GM06990 (cell line): ENCODE results near the gene UBTFL1.

Source experiments
- DNase-seq: peaks from one replicate; pipeline ENCODE4 v3.0.0-alpha.2; 2011; ENCODE audit not compliant: insufficient read length; ENCODE audit errors: extremely low read depth
- H3K27me3 ChIP-seq: replicated peaks from 2 replicates; pipeline ENCODE4 v1.6.0; 2011; ENCODE audit warnings: low read length; ENCODE audit not compliant: control insufficient read depth, insufficient read depth
- H3K36me3 ChIP-seq: 2 replicates; pipeline ENCODE4 v1.5.1; 2011; ENCODE audit warnings: low read length; ENCODE audit not compliant: control insufficient read depth, insufficient read depth
- H3K4me3 ChIP-seq: replicated peaks from 2 replicates; pipeline ENCODE4 v1.5.1; 2011; ENCODE audit warnings: low read depth, mild to moderate bottlenecking, control low read depth, low read length
- CTCF ChIP-seq: IDR thresholded peaks from 2 replicates; pipeline ENCODE4 v1.5.1; 2011; ENCODE audit warnings: low read length, control low read depth, mild to moderate bottlenecking, inconsistent platforms; ENCODE audit not compliant: insufficient read depth, poor library complexity, severe bottlenecking

Gene UBTFL1

DNA sequence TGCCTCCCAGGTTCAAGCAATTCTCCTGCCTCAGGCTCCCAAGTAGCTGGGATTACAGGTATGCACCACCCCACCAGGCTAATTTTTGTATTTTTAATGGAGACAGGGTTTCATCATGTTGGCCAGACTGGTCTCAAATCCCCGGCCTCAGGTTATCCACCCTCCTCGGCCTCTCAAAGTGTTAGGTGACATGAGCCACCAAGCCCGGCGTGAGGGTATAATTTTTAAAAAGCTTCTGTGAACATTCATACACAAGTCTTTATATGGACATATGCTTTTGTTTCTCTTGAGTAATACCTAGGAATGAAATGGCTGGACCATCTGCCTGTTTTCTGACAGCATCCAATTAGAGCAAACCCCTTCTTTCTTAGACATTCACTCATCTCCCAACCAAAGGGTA lies 34.4 kb downstream of the UBTFL1 start:
- DNase-seq = no peak
- H3K36me3 ChIP-seq = no peaks in the 10 kb centered on the region
- TF ChIP-seq CTCF = no peak
- no peak overlapping the region for H3K4me3 ChIP-seq
- no peaks in the 10 kb centered on the region for H3K27me3 ChIP-seq

- DNase-seq = no peak
- no peaks in the 10 kb centered on the region for H3K36me3 ChIP-seq
- H3K27me3 ChIP-seq = no peaks in the 10 kb centered on the region
- TF ChIP-seq CTCF = no peak
- H3K4me3 ChIP-seq = no peak overlapping the region
Observed at GRCh38 chr11:90124371-90124770, 38.6 kb downstream of the UBTFL1 start.

DNA sequence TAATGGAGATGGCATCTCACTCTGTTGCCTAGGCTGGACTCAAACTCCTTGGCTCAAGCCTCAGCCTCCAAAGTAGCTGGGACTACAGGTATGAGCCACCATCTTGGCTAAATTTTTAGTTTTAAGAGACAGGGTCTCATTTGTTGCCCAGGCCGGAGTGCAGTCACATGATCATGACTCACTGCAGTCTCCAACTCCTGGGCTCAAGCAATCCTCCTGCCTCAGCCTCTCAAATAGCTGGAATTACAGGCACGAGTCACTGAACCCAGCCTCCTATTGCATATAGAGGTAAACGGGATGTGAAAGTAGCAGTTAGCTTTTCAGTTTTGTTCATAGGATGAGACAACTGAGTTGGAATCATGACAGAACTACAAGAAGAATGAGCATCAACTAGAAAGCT lies 39.2 kb downstream of the UBTFL1 start:
- no peak for DNase-seq
- Histone ChIP-seq H3K4me3 (no peak overlapping the region), H3K36me3 (no peaks in the 10 kb centered on the region), H3K27me3 (no peaks in the 10 kb centered on the region)
- no peak for TF ChIP-seq CTCF

GRCh38 chr11:90133560-90134477 lies 48.1 kb downstream of the UBTFL1 start:
- no peak for TF ChIP-seq CTCF
- Histone ChIP-seq H3K27me3 (no peaks in the 10 kb centered on the region), H3K36me3 (no peaks in the 10 kb centered on the region), H3K4me3 (no peak overlapping the region)
- DNase-seq = no peak

GRCh38 chr11:90134478-90135003 lies 48.8 kb downstream of the UBTFL1 start, which contains the start of gene NAALAD2:
Gene NAALAD2, plus strand, starts transcription at chr11:90134663. Its CDS starts 96 bp downstream, at chr11:90134759.
- DNase-seq = peak; percentile 21

More at GRCh38 chr11:90134478-90135003, 48.8 kb downstream of the UBTFL1 start, which contains the start of gene NAALAD2:
- Histone ChIP-seq H3K4me3 (peak within 1 kb of the TSS; percentile 27; the same call in 1 of the 2 replicates), H3K27me3 (no peaks in the 10 kb centered on the region), H3K36me3 (no peaks in the 10 kb centered on the region)
- no peak for TF ChIP-seq CTCF
